Coronary artery (tissue), 2 donors: ENCODE results near the gene ORM1.
"Not testable (repeated sequence)": the region's sequence is repeated elsewhere in the genome, so short reads cannot be mapped to it uniquely, and the experiment has no call there.

Experiments used
- DNase-seq: peaks from one replicate; pipeline ENCODE4 v3.0.0-alpha.2; 2017; ENCODE audit warnings: low spot score
- H3K27ac ChIP-seq, 2 donors: fragments of 200-600 bp; sonication (generic); one replicate each; pipeline ENCODE4 v1.5.1; 2016 to 2019
- H3K4me3 ChIP-seq: fragments of 200-600 bp; sonication (generic); 2 replicates; pipeline ENCODE4 v1.5.1; 2016; ENCODE audit warnings: mild to moderate bottlenecking, moderate library complexity
- CTCF ChIP-seq: fragments of 200-600 bp; sonication (generic); IDR thresholded peaks from one replicate; pipeline ENCODE4 v1.5.1; 2019; ENCODE audit warnings: antibody characterized with exemption

ORM1 gene

GRCh38 chr9:114319147-114319546, 3.8 kb upstream of the ORM1 start:
- DNase-seq: peak; percentile 16
- H3K4me3 ChIP-seq: no peak overlapping the region
- no peak overlapping the region for H3K27ac ChIP-seq
- TF ChIP-seq CTCF: no peak

- not testable (repeated sequence) for H3K27ac ChIP-seq, DNase-seq, H3K4me3 ChIP-seq
Observed at GRCh38 chr9:114320710-114321109, 2.2 kb upstream of the ORM1 start.

- no peak overlapping the region for H3K27ac ChIP-seq
- no peak overlapping the region for H3K4me3 ChIP-seq
- DNase-seq: no peak
- TF ChIP-seq CTCF: no peak
Observed at GRCh38 chr9:114321759-114322158, 1.1 kb upstream of the ORM1 start.

- DNase-seq, H3K27ac ChIP-seq, H3K4me3 ChIP-seq: not testable (repeated sequence)
Observed at GRCh38 chr9:114322160-114322818, 609 bp upstream of the ORM1 start.

- not testable (repeated sequence) for H3K4me3 ChIP-seq, H3K27ac ChIP-seq, DNase-seq
Observed at GRCh38 chr9:114323849-114324248, 951 bp downstream of the ORM1 start.

GRCh38 chr9:114324492-114324891, 1.6 kb downstream of the ORM1 start:
- H3K4me3 ChIP-seq: no peak overlapping the region
- no peak for TF ChIP-seq CTCF
- DNase-seq: no peak
- no peak overlapping the region for H3K27ac ChIP-seq

- H3K4me3 ChIP-seq, H3K27ac ChIP-seq, DNase-seq: not testable (repeated sequence)
Observed at GRCh38 chr9:114324965-114325364, 2.1 kb downstream of the ORM1 start.

GRCh38 chr9:114325684-114326254, 2.9 kb downstream of the ORM1 start:
- H3K4me3 ChIP-seq, H3K27ac ChIP-seq, DNase-seq: not testable (repeated sequence)

- Histone ChIP-seq H3K27ac (no peak overlapping the region), H3K4me3 (no peak overlapping the region)
- no peak for DNase-seq
- no peak for TF ChIP-seq CTCF
Observed at GRCh38 chr9:114327749-114328148, 4.9 kb downstream of the ORM1 start.

GRCh38 chr9:114328357-114328820, 5.5 kb downstream of the ORM1 start:
- DNase-seq, H3K4me3 ChIP-seq, H3K27ac ChIP-seq: not testable (repeated sequence)

- not testable (repeated sequence) for H3K4me3 ChIP-seq, H3K27ac ChIP-seq, DNase-seq
Observed at GRCh38 chr9:114328937-114329624, 6.2 kb downstream of the ORM1 start.

GRCh38 chr9:114329625-114330022, 6.7 kb downstream of the ORM1 start, which contains the start of gene ORM2:
TSS of gene ORM2 (plus strand) at chr9:114329869. CDS start at chr9:114329905, 36 bp downstream.
- DNase-seq, H3K4me3 ChIP-seq, H3K27ac ChIP-seq: not testable (repeated sequence)
